ENCODE data around the gene PC.

DNA sequence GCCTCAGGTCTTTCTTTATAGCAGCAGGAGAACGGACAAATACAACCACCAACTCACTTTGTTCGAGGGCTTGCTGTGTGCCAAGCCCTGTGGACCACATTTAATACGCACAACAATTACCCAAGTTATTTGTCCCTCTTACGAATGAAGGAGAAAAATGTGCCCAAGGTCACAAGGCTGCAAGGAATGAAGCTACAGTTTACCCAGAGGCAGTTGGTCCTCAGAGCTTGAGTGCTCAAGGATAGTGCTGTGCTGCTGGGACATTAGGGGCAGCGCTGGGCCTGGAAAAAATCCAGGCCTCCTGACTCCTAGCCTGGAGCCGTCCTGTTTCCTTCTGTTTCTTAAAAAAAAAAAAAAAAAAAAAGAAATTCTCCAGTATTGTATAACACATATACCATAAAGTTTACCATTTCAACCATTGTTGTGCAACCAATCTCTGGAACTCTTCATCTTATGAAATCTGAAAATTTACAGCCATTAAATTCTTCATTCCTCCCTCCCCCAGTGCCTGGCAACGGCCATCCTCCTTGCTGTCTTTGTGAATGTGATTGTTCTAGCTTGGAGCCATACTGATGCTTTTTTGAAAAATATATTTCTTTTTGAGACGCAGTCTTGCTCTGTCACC lies 15.9 kb upstream of the PC start:
- TF ChIP-seq, protein P1, sequence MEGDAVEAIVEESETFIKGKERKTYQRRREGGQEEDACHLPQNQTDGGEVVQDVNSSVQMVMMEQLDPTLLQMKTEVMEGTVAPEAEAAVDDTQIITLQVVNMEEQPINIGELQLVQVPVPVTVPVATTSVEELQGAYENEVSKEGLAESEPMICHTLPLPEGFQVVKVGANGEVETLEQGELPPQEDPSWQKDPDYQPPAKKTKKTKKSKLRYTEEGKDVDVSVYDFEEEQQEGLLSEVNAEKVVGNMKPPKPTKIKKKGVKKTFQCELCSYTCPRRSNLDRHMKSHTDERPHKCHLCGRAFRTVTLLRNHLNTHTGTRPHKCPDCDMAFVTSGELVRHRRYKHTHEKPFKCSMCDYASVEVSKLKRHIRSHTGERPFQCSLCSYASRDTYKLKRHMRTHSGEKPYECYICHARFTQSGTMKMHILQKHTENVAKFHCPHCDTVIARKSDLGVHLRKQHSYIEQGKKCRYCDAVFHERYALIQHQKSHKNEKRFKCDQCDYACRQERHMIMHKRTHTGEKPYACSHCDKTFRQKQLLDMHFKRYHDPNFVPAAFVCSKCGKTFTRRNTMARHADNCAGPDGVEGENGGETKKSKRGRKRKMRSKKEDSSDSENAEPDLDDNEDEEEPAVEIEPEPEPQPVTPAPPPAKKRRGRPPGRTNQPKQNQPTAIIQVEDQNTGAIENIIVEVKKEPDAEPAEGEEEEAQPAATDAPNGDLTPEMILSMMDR (IDR thresholded peaks at IDR 0.05), result no peak
- TF ChIP-seq POLR2A (IDR thresholded peaks at IDR 0.05), result no peak
